Measurements from ENCODE around the gene P4HA3.
"Not testable (repeated sequence)": the region's sequence is repeated elsewhere in the genome, so short reads cannot be mapped to it uniquely, and the experiment has no call there.

P4HA3 gene

GRCh38 chr11:74311352-74311926 is at the start of gene P4HA3:
Gene P4HA3 (minus strand): TSS chr11:74311640. CDS start chr11:74311611, 29 bp downstream.
- DNase-seq (ENCODE audit: low read depth) = no peak

GRCh38 chr11:74357449-74357848 is 46.0 kb upstream of the P4HA3 start:
- no peak for DNase-seq (ENCODE audit: low read depth)

GRCh38 chr11:74355626-74356025 is 44.2 kb upstream of the P4HA3 start:
- DNase-seq (ENCODE audit: low read depth) = no peak

- DNase-seq (ENCODE audit: low read depth) = no peak
Observed at GRCh38 chr11:74354036-74354435, 42.6 kb upstream of the P4HA3 start.

- no peak for DNase-seq (ENCODE audit: low read depth)
Observed at GRCh38 chr11:74347381-74347780, 35.9 kb upstream of the P4HA3 start.

- no peak for DNase-seq (ENCODE audit: low read depth)
Observed at GRCh38 chr11:74345420-74345819, 34.0 kb upstream of the P4HA3 start.

GRCh38 chr11:74341921-74342320 is 30.5 kb upstream of the P4HA3 start:
- DNase-seq (ENCODE audit: low read depth) = no peak

GRCh38 chr11:74339619-74340018 is 28.2 kb upstream of the P4HA3 start:
- DNase-seq (ENCODE audit: low read depth) = no peak

- no peak for DNase-seq (ENCODE audit: low read depth)
Observed at GRCh38 chr11:74338963-74339362, 27.5 kb upstream of the P4HA3 start.

- DNase-seq (ENCODE audit: low read depth) = no peak
Observed at GRCh38 chr11:74333193-74333592, 21.8 kb upstream of the P4HA3 start.

GRCh38 chr11:74332291-74332690 is 20.9 kb upstream of the P4HA3 start:
- no peak for DNase-seq (ENCODE audit: low read depth)

- DNase-seq (ENCODE audit: low read depth) = not testable (repeated sequence)
Observed at GRCh38 chr11:74331000-74331399, 19.6 kb upstream of the P4HA3 start.

GRCh38 chr11:74330075-74330858 is 18.8 kb upstream of the P4HA3 start:
- DNase-seq (ENCODE audit: low read depth) = no peak

- no peak for DNase-seq (ENCODE audit: low read depth)
Observed at GRCh38 chr11:74327076-74327475, 15.6 kb upstream of the P4HA3 start.

- no peak for DNase-seq (ENCODE audit: low read depth)
Observed at GRCh38 chr11:74326665-74327064, 15.2 kb upstream of the P4HA3 start.

- DNase-seq (ENCODE audit: low read depth) = no peak
Observed at GRCh38 chr11:74325649-74326645, 14.5 kb upstream of the P4HA3 start.

GRCh38 chr11:74322667-74323066 is 11.2 kb upstream of the P4HA3 start:
- no peak for DNase-seq (ENCODE audit: low read depth)

- no peak for DNase-seq (ENCODE audit: low read depth)
Observed at GRCh38 chr11:74321487-74322188, 10.2 kb upstream of the P4HA3 start.

GRCh38 chr11:74320538-74320937 is 9.1 kb upstream of the P4HA3 start:
- DNase-seq (ENCODE audit: low read depth) = no peak

GRCh38 chr11:74319139-74319816 is 7.8 kb upstream of the P4HA3 start:
- peak; percentile 87 for DNase-seq (ENCODE audit: low read depth)

GRCh38 chr11:74318241-74318932 is 6.9 kb upstream of the P4HA3 start:
- no peak for DNase-seq (ENCODE audit: low read depth)
